K562 (cell line): ENCODE data around the gene CARD10. TPM values are rescaled to one million over a fixed set of nuclear protein-coding genes. Genes with fewer than 3 reads are reported as not detected.

Experiments
- ATAC-seq: fragments of 200-7000 bp; cut with Tn5 transposase; 3 replicates; pipeline ENCODE4 v1.9.1; 2020; ENCODE audit warnings: moderate library complexity
- BruUV-seq: library from RNA; stranded (reverse); fragments of 400-500 nt; replicated peaks from 2 replicates; lab custom pipeline; 2021; lab: Mats Ljungman, UMichigan
- CTCF ChIA-PET: fragments of 300-600 bp; formaldehyde crosslinking; extraction: SDS; loops from one replicate; lab custom pipeline; 2021; ENCODE audit warnings: low intra/inter-chr PET ratio; lab: Yijun Ruan, JAX
- POLR2A ChIA-PET: fragments of 300-600, 350-650 bp; sonication (Branson Sonifier 250); formaldehyde crosslinking; extraction: SDS; loops from one replicate; lab custom pipeline; 2021; ENCODE audit warnings: antibody characterized with exemption, inconsistent platforms; lab: Yijun Ruan, JAX
- DNase-seq, 4 experiments: peaks; one replicate each; pipeline versions ENCODE4 v3.0.0 to v3.0.0-alpha.2; 2011 to 2018; ENCODE audit warnings: low spot score in 3 of 4, mixed read lengths in 3 of 4; ENCODE audit errors: extremely low read depth in 1 of 4
- FAIRE-seq: peaks from 2 replicates; lab custom pipeline; 2011; peaks lifted over from hg19 to GRCh38; lab: Jason Lieb, UNC
- H2AFZ ChIP-seq: 2 replicates; pipeline ENCODE4 v1.6.0; 2011; ENCODE audit warnings: low read depth, low read length, control low read depth, inconsistent platforms
- H3K27ac ChIP-seq: fragments of 200-600 bp; 3 replicates; pipeline ENCODE4 v1.8.0; 2011; ENCODE audit warnings: low read depth, mild to moderate bottlenecking, control low read depth, inconsistent platforms, low read length, moderate library complexity, mixed read lengths; ENCODE audit errors: extremely low read depth
- H3K27me3 ChIP-seq, 2 experiments: fragments of 300-600 bp in 1 of 2; 2 replicates in 1 of 2; 3 replicates in 1 of 2; pipeline versions ENCODE4 v1.6.0 to v1.8.0; 2011; ENCODE audit warnings: inconsistent platforms in 2 of 2, low read length in 2 of 2, mild to moderate bottlenecking in 1 of 2, mixed read lengths in 1 of 2, moderate library complexity in 1 of 2; ENCODE audit not compliant: control insufficient read depth in 2 of 2, insufficient read depth in 2 of 2
- H3K36me3 ChIP-seq: fragments of 300-600 bp; 3 replicates; pipeline ENCODE4 v1.8.0; 2011; ENCODE audit warnings: mild to moderate bottlenecking, low read length, inconsistent platforms; ENCODE audit not compliant: control insufficient read depth, insufficient read depth
- H3K4me1 ChIP-seq, 2 experiments: fragments of 200-600 bp in 1 of 2; replicated peaks in 1 of 2; 2 replicates in 1 of 2; 3 replicates in 1 of 2; pipeline versions ENCODE4 v1.5.1 to v1.8.0; 2011; ENCODE audit warnings: inconsistent platforms in 2 of 2, low read length in 2 of 2, mild to moderate bottlenecking in 1 of 2, mixed read lengths in 1 of 2, moderate library complexity in 1 of 2; ENCODE audit not compliant: control insufficient read depth in 2 of 2, insufficient read depth in 2 of 2
- H3K4me2 ChIP-seq: 2 replicates; pipeline ENCODE4 v1.6.1; 2011; ENCODE audit warnings: low read length, control low read depth, inconsistent platforms, mixed read lengths; ENCODE audit not compliant: insufficient read depth
- H3K4me3 ChIP-seq: fragments of 200-600 bp; sonication (generic), shearing (Covaris generic); 2 replicates; pipeline ENCODE4 v1.5.1; 2016; ENCODE audit warnings: control low read depth, inconsistent platforms
- H3K79me2 ChIP-seq: fragments of 200-600 bp; 3 replicates; pipeline ENCODE4 v1.8.0; 2011; ENCODE audit warnings: low read length, inconsistent platforms; ENCODE audit not compliant: control insufficient read depth, insufficient read depth
- H3K9ac ChIP-seq, 2 experiments: 2 replicates each; pipeline versions ENCODE4 v1.6.0 to v1.6.1; 2011; ENCODE audit warnings: low read depth in 2 of 2, low read length in 2 of 2, control low read depth in 1 of 2, inconsistent platforms in 1 of 2, mild to moderate bottlenecking in 1 of 2, mixed read lengths in 1 of 2; ENCODE audit not compliant: insufficient read depth in 1 of 2
- H3K9me1 ChIP-seq: one replicate; pipeline ENCODE4 v1.6.0; 2011; ENCODE audit warnings: inconsistent platforms, mild to moderate bottlenecking, low read length, moderate library complexity; ENCODE audit not compliant: control insufficient read depth, insufficient read depth
- H3K9me3 ChIP-seq: replicated peaks from 2 replicates; pipeline ENCODE4 v1.5.1; 2011; ENCODE audit warnings: low read depth, low read length, inconsistent platforms; ENCODE audit not compliant: control insufficient read depth, insufficient read depth
- H4K20me1 ChIP-seq: replicated peaks from 2 replicates; pipeline ENCODE4 v1.6.1; 2011; ENCODE audit warnings: low read length, inconsistent platforms, mixed read lengths; ENCODE audit not compliant: control insufficient read depth, insufficient read depth
- POLR3A ChIP-seq: IDR thresholded peaks from 2 replicates; pipeline ENCODE4 v1.6.1; 2011; ENCODE audit warnings: borderline replicate concordance, mild to moderate bottlenecking, moderate library complexity; ENCODE audit not compliant: insufficient read length, insufficient read depth; ENCODE audit errors: extremely low read depth
- SMAD4 ChIP-seq: fragments of 250-450 bp; sonication (Bioruptor Pico); conservative IDR thresholded peaks from 2 replicates; pipeline ENCODE4 v1.8.0; 2021; ENCODE audit warnings: inconsistent platforms, mild to moderate bottlenecking, moderate library complexity
- SMARCA4 ChIP-seq: fragments of 450-650 bp; IDR thresholded peaks from 2 replicates; pipeline ENCODE4 v1.6.1; 2016
- ZNF12 ChIP-seq: sonication (generic); formaldehyde crosslinking; IDR thresholded peaks from 2 replicates; pipeline ENCODE4 v1.4.0; 2020; ENCODE audit warnings: mild to moderate bottlenecking, missing genetic modification reagents
- ZNF184 ChIP-seq: sonication (generic); formaldehyde crosslinking; IDR thresholded peaks from 2 replicates; pipeline ENCODE4 v1.5.0; 2020; ENCODE audit warnings: missing genetic modification reagents
- ZNF785 ChIP-seq: fragments of 250-450 bp; sonication (Bioruptor Pico); IDR thresholded peaks from 2 replicates; pipeline ENCODE4 v1.4.0; 2020; ENCODE audit warnings: mild to moderate bottlenecking
- ZNF830 ChIP-seq: fragments of 250-450 bp; sonication (Bioruptor Pico); IDR thresholded peaks from 2 replicates; pipeline ENCODE4 v1.5.0; 2021; ENCODE audit warnings: mild to moderate bottlenecking
- WGBS: fragments of 100-300 bp; shearing (Covaris generic); methylation state at CpG from one replicate; pipeline ENCODE4 v1.1.6; 2016; ENCODE audit warnings: low coverage, mixed read lengths; ENCODE audit not compliant: insufficient coverage; ENCODE audit errors: missing lambda C conversion rate; 5-methylcytosine and 5-hydroxymethylcytosine counted together
- in situ Hi-C: fragments of 300-500 bp; cut with MboI; formaldehyde crosslinking; loops from 4 replicates; pipeline ENCODE4 v1.15.0; 2018; ENCODE audit warnings: inconsistent platforms, mixed read lengths
- intact Hi-C: fragments of 100-400 bp; cut with micrococcal nuclease; formaldehyde crosslinking; loops from 2 replicates; pipeline ENCODE4 v1.14.2; 2022
- polyA plus RNA-seq, 8 experiments: library from polyadenylated mRNA; depleted of rRNA in 4 of 8; stranded (reverse) in 5 of 8; unstranded in 3 of 8; fragments of >200 nt; fragmentation: Nextera tagmentation in 2 of 8; fragmentation: Illumina TruSeq in 1 of 8; extraction: Ambion mirVana in 2 of 8; extraction: Trizol in 1 of 8; gene quantifications; 2 replicates each; pipeline versions ENCODE4 v1.2.1 to v1.2.3, GENCODE V29; 2011 to 2014; ENCODE audit warnings: inconsistent platforms in 1 of 8, missing spikeins in 1 of 8
- total RNA-seq, 7 experiments: library from RNA; depleted of rRNA in 6 of 7; stranded (reverse); fragments of >200 nt in 6 of 7; fragmentation: Illumina TruSeq in 2 of 7; extraction: Trizol in 2 of 7; gene quantifications; 2 replicates each; pipeline versions ENCODE4 v1.2.1 to v1.2.3, GENCODE V29; 2011 to 2021; ENCODE audit warnings: low replicate concordance in 1 of 7
- TF ChIP-seq, protein P1 (sequence below): fragments of 200-600 bp; sonication (generic); IDR thresholded peaks from one replicate; pipeline ENCODE4 v1.6.1; 2012; ENCODE audit warnings: mild to moderate bottlenecking, low read depth, low read length, inconsistent platforms
- TF ChIP-seq, protein P2 (sequence below): fragments of 150-350 bp; conservative IDR thresholded peaks from 2 replicates; pipeline ENCODE4 v1.6.1; 2014; ENCODE audit warnings: low read length

CARD10 gene
- total and polyA plus RNA-seq, 9 of the 15 experiments (the other 6 are each of a cell fraction or from before 2014, with no cell fraction given) = 0.13 to 5.8 (median 1.6) TPM

DNA sequence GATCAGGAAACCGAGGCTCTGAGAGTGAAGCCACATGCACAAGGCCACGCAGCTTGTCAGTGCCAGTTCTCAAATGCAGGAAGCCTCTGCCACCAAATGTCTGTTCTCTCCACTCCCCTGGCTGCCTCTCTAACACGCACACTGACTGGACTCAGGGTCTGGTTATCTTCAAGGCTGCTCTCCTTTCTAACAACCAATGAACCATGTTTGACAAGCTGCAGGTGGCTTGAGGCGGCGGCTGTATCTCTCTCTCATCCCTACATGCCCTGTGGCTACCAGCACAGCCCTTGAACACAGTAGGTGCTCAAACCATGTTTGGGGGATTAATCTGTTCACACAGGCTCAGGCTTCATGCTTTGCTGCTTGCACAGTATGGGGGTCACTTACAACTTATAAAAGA is 56.8 kb downstream of the CARD10 start:
- BruUV-seq = no TSS peak
- no peak for TF ChIP-seq ZNF184 (CRISPR knock-in tag)
- no peak for TF ChIP-seq ZNF830 (CRISPR knock-in tag)
- TF ChIP-seq, protein P1, sequence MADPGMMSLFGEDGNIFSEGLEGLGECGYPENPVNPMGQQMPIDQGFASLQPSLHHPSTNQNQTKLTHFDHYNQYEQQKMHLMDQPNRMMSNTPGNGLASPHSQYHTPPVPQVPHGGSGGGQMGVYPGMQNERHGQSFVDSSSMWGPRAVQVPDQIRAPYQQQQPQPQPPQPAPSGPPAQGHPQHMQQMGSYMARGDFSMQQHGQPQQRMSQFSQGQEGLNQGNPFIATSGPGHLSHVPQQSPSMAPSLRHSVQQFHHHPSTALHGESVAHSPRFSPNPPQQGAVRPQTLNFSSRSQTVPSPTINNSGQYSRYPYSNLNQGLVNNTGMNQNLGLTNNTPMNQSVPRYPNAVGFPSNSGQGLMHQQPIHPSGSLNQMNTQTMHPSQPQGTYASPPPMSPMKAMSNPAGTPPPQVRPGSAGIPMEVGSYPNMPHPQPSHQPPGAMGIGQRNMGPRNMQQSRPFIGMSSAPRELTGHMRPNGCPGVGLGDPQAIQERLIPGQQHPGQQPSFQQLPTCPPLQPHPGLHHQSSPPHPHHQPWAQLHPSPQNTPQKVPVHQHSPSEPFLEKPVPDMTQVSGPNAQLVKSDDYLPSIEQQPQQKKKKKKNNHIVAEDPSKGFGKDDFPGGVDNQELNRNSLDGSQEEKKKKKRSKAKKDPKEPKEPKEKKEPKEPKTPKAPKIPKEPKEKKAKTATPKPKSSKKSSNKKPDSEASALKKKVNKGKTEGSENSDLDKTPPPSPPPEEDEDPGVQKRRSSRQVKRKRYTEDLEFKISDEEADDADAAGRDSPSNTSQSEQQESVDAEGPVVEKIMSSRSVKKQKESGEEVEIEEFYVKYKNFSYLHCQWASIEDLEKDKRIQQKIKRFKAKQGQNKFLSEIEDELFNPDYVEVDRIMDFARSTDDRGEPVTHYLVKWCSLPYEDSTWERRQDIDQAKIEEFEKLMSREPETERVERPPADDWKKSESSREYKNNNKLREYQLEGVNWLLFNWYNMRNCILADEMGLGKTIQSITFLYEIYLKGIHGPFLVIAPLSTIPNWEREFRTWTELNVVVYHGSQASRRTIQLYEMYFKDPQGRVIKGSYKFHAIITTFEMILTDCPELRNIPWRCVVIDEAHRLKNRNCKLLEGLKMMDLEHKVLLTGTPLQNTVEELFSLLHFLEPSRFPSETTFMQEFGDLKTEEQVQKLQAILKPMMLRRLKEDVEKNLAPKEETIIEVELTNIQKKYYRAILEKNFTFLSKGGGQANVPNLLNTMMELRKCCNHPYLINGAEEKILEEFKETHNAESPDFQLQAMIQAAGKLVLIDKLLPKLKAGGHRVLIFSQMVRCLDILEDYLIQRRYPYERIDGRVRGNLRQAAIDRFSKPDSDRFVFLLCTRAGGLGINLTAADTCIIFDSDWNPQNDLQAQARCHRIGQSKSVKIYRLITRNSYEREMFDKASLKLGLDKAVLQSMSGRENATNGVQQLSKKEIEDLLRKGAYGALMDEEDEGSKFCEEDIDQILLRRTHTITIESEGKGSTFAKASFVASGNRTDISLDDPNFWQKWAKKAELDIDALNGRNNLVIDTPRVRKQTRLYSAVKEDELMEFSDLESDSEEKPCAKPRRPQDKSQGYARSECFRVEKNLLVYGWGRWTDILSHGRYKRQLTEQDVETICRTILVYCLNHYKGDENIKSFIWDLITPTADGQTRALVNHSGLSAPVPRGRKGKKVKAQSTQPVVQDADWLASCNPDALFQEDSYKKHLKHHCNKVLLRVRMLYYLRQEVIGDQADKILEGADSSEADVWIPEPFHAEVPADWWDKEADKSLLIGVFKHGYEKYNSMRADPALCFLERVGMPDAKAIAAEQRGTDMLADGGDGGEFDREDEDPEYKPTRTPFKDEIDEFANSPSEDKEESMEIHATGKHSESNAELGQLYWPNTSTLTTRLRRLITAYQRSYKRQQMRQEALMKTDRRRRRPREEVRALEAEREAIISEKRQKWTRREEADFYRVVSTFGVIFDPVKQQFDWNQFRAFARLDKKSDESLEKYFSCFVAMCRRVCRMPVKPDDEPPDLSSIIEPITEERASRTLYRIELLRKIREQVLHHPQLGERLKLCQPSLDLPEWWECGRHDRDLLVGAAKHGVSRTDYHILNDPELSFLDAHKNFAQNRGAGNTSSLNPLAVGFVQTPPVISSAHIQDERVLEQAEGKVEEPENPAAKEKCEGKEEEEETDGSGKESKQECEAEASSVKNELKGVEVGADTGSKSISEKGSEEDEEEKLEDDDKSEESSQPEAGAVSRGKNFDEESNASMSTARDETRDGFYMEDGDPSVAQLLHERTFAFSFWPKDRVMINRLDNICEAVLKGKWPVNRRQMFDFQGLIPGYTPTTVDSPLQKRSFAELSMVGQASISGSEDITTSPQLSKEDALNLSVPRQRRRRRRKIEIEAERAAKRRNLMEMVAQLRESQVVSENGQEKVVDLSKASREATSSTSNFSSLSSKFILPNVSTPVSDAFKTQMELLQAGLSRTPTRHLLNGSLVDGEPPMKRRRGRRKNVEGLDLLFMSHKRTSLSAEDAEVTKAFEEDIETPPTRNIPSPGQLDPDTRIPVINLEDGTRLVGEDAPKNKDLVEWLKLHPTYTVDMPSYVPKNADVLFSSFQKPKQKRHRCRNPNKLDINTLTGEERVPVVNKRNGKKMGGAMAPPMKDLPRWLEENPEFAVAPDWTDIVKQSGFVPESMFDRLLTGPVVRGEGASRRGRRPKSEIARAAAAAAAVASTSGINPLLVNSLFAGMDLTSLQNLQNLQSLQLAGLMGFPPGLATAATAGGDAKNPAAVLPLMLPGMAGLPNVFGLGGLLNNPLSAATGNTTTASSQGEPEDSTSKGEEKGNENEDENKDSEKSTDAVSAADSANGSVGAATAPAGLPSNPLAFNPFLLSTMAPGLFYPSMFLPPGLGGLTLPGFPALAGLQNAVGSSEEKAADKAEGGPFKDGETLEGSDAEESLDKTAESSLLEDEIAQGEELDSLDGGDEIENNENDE = no peak
- TF ChIP-seq SMAD4 = no peak
- no peak for TF ChIP-seq SMARCA4
- no peak for TF ChIP-seq POLR3A
- TF ChIP-seq, protein P2, sequence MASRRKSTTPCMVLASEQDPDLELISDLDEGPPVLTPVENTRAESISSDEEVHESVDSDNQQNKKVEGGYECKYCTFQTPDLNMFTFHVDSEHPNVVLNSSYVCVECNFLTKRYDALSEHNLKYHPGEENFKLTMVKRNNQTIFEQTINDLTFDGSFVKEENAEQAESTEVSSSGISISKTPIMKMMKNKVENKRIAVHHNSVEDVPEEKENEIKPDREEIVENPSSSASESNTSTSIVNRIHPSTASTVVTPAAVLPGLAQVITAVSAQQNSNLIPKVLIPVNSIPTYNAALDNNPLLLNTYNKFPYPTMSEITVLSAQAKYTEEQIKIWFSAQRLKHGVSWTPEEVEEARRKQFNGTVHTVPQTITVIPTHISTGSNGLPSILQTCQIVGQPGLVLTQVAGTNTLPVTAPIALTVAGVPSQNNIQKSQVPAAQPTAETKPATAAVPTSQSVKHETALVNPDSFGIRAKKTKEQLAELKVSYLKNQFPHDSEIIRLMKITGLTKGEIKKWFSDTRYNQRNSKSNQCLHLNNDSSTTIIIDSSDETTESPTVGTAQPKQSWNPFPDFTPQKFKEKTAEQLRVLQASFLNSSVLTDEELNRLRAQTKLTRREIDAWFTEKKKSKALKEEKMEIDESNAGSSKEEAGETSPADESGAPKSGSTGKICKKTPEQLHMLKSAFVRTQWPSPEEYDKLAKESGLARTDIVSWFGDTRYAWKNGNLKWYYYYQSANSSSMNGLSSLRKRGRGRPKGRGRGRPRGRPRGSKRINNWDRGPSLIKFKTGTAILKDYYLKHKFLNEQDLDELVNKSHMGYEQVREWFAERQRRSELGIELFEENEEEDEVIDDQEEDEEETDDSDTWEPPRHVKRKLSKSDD = no peak
- TF ChIP-seq ZNF785 (CRISPR knock-in tag) = no peak
- TF ChIP-seq ZNF12 (CRISPR knock-in tag) = no peak

More for the DNA sequence above, 56.8 kb downstream of the CARD10 start:
- Histone ChIP-seq H3K4me1 (no peaks in the 10 kb centered on the region), H3K9me3 (no peaks in the 10 kb centered on the region), H3K79me2 (no peaks in the 10 kb centered on the region), H3K4me2 (no peak overlapping the region), H3K9me1 (no peaks in the 10 kb centered on the region), H2AFZ (no peak overlapping the region), H3K36me3 (no peaks in the 10 kb centered on the region), H3K27me3 (peaks cover 0 to 23% of the 10 kb centered on the region in 2 experiments; a peak in 1 of 5 replicates), H4K20me1 (peaks cover 3% of the 10 kb centered on the region; the same call in 1 of the 2 replicates), H3K4me3 (no peak overlapping the region), H3K27ac (no peak overlapping the region), H3K9ac (no peak overlapping the region)
- FAIRE-seq = no peak
- POLR2A ChIA-PET = interaction anchor here (0.6 to 1.2 kb wide), 3 partner anchors 10 to 203 kb away, joined by 5 to 6 read pairs (median 5); no protein-coding TSS in a partner anchor
- no peak for DNase-seq
- CTCF ChIA-PET = no interaction called here
- in situ Hi-C loops (no loop called here), intact Hi-C loops (no loop called here)
- WGBS = 6% methylated on average over 5 of the region's 5 CpGs
- no peak for ATAC-seq
